HG03103 (cell line): ENCODE data around the gene NAT8L.
A peak's percentile ranks its signal among the peaks of the same experiment; 100 is the strongest.
"Not testable (repeated sequence)": the region's sequence is repeated elsewhere in the genome, so short reads cannot be mapped to it uniquely, and the experiment has no call there.

Source experiments
- ATAC-seq: cut with Tn5 transposase; IDR thresholded peaks from one replicate; pipeline ENCODE4 v1.9.1; 2021; ENCODE audit warnings: low read depth; ENCODE audit not compliant: unreplicated experiment

The NAT8L gene, protein sequence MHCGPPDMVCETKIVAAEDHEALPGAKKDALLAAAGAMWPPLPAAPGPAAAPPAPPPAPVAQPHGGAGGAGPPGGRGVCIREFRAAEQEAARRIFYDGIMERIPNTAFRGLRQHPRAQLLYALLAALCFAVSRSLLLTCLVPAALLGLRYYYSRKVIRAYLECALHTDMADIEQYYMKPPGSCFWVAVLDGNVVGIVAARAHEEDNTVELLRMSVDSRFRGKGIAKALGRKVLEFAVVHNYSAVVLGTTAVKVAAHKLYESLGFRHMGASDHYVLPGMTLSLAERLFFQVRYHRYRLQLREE

DNA sequence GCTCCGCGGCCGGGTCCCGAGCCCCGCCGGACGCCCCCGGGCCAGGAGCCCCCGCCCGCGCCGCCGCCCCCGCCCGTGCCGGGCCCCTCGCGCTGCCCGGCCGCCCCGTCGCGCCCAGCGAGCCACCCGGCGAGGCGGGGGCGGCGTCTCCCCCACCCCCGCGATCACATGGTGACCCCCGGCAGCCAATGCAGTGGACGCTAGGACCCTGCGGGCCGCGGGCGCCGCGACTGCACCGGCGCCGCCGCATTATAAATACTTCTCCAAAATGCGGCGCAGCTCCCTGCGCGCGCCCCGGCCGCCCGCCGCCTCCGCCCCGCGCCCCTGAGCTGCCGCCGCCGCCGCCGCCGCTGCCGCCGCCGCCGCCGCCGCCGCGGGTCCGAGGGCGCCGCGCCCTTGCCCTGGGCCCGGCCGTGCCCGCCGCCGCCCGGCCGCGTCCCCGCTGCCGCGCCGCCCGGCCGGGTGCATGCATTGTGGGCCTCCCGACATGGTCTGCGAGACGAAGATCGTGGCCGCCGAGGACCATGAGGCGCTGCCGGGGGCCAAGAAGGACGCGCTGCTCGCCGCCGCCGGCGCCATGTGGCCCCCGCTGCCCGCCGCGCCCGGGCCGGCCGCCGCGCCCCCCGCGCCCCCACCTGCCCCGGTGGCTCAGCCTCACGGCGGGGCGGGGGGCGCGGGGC is at the start of gene NAT8L:
TSS of gene NAT8L (plus strand) at position 282 of the 680 bp plus-strand sequence. CDS start at position 467, 185 bp downstream.
- ATAC-seq, result no peak

DNA sequence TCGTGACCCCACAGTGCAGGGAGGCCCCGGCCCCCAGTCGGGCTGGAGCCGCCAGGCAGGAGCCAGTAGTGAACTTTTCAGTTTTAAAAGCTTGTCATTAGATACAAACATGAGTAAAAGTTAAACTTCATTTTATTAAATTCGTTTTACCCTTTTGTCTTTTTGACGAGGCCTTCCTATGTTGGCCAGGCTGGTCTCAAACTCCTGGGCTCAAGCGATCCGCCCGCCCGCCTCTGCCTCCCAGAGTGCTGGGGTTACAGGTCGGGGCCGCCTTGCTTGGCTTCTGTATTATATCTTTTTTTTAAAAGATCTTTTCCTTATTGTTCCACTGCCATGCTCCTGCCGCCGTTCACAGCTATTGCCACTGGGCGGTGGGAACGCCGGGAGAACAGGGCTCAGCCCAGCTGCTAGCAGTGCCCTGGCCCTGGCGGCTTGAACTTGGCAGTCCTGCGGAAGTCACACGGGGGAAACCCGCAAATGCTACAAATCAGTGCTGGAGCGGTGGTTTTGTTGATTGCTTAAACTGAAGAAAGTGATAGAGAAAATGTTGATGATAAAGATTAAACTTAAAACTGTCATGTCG is 49.4 kb upstream of the NAT8L start:
- no peak for ATAC-seq

DNA sequence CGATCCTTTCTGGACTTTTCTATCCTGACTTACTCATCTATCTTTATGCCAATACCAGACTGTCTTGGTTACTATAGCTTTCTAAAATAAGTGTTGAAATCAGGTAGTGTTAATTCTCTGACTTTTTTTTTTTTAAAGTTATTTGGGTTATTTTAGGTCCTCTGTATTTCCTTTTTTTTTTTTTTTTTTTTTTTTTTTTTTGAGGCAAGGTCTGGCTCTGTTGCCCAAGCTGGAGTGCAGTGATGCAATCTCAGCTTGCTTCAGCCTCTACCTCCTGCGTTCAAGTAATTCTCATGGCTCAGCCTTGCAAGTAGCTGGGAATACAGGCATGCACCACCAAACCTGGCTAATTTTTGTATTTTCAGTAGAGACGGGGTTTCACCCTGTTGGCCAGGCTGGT is 47.5 kb upstream of the NAT8L start:
- ATAC-seq, result no peak

DNA sequence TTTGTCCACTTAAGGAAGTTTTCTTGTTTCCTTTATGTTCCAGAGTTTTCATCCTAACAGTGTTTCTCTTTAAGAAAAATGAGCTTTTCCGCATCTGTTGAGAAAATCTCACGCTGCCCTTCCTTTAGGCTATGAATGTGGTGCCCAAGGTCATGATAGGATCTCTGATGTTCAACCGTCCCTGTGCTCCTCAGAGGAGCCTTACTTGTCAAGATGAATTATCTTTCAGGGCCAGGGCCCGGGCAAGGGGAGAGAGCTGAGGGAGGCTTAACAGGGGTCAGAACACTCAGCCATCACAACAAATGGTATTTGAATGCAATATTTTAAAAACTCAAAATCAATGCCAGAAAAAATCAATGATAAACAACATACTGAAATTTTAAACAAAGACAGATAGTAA is 44.1 kb upstream of the NAT8L start:
- no peak for ATAC-seq

DNA sequence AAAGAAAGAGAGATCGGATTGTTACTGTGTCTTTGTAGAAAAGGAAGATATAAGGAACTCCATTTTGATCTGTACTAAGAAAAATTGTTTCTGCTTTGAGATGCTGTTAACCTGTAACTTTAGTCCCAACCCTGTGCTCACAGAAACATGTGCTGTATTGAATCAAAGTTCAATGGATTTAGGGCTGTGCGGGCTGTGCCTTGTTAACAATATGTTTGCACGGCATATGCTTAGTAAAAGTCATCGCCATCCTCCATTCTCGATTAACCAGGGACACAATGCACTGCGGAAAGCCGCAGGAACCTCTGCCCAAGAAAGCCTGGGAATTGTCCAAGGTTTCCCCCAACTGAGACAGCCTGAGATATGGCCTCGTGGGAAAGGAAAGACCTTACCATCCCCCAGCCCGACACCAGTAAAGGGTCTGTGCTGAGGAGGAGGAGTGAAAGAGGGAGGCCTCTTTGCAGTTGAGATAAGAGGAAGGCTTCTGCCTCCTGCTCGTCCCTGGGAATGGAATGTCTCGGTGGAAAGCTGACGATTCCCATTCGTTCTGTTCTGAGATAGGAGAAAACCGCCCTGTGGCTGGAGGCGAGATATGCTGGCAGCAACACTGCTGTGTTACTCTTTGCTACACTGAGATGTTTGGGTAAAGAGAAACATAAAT is 37.6 kb upstream of the NAT8L start:
- ATAC-seq, result not testable (repeated sequence)

DNA sequence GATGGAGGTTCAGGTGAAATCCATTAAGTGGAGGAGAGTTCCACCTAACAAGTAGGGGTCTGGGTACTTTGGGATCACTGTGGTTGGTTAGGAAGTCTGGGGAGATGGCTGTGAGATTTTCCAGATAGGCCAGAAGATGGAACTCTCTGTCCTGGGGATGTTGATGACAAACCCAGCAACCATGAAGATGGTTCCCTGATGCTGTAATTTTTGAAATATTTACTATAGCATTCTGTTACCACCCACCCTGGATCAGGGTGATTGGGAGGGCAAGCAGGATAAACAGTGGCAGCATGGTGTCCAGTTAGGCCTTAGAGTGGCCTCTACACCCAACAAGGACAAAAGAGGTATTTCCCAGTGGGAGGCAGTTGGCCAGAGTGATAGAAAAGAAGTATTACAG is 34.4 kb upstream of the NAT8L start:
- no peak for ATAC-seq

DNA sequence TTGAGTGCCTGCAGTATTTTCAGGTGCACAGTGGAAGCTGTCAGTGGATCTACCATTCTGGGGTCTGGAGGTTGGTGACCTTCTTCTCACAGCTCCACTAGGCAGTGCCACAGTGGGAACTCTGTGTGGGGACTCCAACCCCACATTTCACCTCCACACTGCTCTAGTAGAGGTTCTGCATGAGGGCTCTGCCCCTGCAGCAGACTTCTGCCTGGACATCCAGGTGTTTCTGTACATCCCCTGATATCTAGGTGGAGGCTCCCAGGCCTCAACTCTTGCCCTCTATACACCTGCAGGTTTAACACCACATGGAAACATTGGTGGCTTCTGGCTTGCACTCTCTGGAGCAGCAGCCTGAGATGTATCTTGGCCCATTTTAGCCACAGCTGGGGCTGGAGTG is 33.3 kb upstream of the NAT8L start:
- ATAC-seq, result no peak

DNA sequence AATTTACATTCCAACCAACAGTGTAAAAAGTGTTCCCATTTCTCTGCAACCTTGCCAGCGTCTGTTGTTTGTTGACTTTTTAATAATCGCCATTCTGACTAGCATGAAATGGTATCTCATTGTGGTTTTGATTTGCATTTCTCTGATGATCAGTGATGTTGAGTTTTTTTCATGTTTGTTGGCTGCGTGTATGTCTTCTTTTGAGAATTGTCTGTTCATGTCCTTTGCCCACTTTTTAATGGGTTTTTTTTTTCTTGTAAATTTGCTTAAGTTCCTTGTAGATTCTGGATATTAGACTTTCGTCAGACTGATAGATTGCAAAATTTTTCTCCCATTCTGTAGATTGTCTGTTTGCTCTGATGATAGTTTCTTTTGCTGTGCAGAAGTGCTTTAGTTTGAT is 32.0 kb upstream of the NAT8L start:
- ATAC-seq, result not testable (repeated sequence)

DNA sequence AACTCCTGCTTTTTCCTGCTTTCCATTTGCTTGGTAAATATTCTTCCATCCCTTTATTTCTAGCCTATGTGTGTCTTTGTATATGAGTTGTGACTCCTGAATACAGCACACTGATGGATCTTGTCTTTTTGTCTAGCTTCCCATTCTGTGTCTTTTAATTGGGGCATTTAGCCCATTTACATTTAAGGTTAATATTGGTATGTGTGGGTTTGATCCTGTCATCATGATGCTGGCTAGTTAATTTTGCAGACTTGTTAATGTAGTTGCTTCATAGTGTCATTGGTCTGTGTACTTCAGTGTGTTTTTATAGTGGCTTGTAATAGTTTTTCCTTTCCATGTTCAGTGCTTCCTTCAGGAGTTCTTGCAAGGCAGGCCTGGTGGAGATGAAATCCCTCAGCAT is 28.0 kb upstream of the NAT8L start:
- not testable (repeated sequence) for ATAC-seq

DNA sequence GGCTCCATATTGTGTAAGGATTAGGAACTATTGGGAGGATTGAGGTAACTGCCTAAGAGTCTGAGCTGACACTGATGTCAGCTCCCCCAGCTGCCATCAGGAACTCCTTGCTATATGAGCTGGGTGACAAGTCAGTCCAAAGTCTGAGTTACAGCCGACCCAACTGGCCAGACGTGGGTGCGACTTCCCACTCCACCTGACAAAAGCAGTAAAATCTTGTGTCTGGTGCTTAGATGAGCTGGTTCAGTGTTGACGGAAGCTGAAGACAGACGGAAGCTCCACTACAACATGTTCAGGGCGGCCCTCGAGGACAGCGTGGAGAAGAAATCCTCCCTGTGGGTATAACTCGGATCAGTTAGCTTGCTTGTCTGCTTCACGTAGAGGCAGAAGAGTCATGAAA is 22.8 kb upstream of the NAT8L start:
- ATAC-seq, result no peak

DNA sequence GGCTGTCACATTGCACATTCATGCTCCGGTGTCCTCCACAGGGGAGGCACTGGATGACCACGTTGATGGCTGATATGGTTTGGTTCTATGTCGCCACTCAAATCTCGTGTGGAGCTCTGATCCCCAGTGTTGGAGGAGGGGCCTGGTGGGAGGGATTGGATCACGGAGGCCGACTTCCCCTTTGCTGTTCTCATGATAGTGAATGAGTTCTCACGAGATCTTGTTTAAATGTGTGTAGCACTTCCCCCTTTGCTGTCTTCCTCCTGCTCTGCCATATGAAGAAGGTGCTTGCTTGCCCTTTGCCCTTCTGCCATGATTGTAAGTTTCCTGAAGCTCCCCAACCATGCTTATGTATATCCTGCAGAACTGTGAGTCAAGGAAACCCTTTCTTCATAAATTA is 22.3 kb upstream of the NAT8L start:
- no peak for ATAC-seq

DNA sequence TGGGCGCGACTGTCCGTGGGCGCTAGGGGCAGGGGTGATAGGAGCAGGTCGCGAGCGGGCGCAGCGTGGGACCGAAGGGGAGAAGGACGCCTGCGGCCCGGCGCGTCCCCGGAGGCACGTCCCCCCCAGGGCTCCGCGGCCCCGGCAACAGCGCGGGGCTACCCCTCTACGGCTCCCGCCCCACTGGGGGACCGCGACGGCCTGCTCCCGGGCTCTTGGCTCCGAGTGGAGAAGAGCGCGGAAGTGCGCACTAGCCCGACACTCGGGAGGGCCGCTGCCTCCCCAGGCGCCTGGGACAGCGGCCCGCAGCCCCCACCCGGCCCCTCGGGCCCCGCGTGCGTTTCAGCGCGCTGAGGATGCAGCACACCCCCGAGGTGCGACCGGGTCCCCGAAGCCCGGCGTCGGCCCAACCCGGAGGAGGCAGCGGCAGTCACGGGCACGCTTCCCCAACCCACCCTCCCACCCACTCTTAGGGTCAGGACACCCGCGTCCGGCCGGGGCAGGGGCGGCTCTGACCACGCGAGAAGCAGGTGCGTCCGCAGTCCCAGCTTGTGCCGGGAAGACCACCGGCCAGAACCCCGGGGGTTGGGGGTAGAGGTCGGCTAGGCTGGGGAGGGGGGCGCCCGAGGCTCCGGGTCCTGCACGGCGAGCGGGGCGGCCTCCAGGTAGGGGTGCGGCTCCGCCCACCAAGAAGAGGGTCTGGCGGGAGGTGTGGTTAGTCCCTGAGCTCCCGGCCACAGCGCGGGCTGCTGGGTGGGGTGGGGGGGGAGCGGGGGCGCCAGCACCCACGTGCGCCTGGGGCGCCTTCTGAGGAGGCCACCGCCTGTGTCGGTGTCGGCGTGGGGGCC is 18.5 kb upstream of the NAT8L start:
- ATAC-seq, result no peak

DNA sequence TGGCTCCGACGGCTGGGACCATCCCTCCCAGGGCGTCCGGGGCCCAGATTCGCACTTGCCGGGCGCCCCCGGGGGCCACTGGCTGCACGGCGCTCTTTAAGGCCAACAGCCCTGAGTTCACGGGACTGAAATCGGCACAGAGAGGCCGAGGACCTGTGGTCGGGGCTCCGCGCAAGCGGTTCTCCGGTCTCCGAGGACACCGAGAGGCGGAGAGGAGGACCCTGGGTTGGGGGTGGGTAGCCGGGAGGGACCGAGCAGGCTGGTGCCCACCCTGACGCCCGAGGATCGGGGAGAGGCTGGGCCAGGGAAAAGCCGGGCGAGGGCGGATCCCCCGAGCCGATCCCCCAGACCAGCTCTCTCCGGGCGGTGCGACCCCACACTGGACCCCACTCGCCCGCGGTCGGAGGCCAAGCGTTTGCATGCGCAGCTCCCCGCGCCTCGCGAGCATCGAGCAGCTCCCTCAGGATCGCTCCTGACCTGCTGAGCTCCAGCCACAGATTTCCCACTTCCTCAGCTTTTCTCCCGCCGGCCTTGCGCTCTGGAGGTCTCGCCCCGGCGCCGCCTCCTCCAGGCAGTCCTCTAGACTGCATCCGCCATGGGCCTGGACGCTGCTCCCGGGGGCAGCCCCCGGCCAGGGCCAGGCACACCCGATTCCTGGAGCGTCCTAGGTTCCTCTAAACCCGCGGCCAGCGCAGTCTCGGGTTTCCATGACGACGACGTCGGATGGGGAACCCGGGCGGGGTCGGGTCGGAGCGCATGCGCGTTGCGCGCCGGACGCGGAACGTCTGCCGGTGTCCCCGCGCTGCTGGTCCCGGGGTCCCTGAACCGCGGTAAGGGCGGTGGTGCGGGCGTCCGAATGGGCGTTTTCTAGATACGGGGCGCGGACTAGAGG is 17.6 kb upstream of the NAT8L start:
- ATAC-seq, result peak; percentile 72

DNA sequence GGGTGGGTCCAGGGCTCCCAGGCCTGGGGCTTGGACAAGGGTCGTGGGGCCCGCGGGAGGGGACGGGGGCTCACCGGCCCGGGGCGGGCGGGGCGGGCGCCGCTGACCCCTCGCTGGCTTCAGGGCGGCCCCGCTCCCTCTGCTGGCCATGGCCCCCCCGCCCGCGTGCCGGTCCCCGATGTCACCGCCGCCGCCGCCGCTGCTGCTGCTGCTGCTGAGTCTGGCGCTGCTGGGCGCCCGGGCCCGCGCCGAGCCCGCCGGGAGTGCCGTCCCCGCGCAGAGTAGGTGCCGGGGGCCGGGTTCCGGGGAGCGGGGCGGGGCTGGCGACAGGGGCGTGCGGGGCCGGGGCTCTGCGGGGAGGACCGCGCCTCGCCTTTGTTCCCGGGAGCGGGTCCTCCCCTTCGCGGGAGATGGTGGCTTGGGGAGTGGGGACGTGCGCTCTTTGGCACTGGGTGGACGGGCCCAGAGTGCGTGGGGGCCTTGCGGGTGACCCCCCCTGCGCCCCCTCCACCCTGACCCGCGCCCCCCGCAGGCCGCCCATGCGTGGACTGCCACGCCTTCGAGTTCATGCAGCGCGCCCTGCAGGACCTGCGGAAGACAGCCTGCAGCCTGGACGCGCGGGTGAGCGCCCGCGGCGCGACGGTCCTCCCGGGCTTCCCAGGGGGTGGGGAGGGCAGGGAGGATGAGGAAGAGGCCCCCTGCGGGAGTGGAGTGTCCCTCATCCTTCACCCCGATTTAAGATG is 16.8 kb upstream of the NAT8L start:
- ATAC-seq, result peak; percentile 31

DNA sequence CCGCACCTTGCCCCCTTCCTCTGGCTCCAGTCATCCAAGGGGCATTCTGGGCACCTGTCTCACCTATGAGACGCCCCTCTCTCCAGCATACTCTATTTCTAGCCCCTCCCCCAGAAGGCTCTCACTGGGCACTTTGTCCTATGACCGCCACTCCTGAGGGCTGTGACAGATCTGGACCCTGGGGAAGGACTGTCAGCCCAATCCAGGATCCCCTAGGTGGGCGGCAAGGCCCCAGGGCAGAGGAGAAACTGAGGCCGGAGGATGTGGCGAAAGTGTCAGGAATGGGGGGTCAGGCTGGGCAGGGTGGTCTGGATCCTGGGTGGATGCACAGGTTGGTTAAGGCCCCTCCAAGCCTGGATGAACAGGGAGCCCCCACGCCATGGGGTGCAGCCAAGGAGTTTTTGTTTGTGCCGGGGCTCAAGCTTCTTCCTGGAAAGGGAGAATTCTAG is 16.2 kb upstream of the NAT8L start:
- no peak for ATAC-seq

DNA sequence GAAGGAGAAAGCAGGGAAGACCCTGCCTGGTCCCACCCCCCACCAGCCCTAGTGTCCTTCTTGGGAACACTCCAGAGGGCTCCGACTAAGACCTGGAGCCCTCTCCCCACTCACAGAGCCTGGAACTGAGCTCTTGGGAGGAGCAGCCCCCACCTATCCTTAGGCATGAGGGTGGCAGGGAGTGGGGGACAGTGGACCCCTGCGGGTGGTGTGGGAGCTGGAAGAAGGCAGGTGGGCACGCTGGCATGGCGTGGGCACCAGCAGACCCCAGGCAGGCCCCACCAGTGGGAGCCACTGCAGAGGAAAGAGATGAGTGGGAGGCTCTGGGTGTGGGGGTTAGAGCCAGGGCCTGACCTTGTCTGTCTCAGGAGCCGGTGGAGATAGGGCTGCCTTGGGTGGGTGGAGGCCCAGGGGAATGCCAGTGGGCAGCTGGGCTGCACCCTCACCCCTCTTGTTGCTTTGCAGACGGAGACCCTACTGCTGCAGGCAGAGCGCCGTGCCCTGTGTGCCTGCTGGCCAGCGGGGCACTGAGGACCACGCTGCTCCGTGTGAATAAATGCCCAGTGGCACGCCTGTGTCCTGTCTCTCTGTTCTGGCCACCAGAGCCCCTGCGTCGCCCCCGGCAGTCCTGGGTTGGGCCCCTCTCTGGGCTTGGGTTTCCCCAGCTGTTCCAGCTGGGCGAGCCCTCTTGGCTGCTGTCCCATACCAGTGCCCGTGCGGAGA is 15.6 kb upstream of the NAT8L start:
- ATAC-seq, result no peak

DNA sequence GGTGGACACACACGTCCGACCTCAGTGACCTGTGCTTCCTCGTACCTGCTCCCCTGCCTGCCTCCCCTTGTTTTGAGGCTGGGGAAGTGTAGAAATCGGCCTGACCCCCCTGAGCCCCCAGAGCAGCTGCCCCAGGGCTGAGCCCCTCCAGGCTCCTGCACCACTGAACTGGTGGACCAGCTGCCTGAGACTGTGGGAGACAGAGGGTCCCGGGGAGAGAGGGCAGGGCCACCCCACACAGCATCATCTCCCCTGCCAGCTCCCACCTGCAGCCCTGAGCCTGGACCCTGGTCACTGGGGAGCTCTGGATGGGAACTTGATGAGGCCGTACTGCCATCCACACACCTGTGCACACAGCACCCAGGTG is 15.0 kb upstream of the NAT8L start:
- ATAC-seq, result no peak
